Body of pancreas (tissue), 4 donors: ENCODE data around the gene OR2L2. TPM values are rescaled to one million over a fixed set of nuclear protein-coding genes. Genes with fewer than 3 reads are reported as not detected.

Experiments
- ATAC-seq: fragments of 150-250 bp; one replicate; pipeline ENCODE4 v1.9.1; 2016
- DNase-seq, 4 donors: peaks; one replicate each; pipeline ENCODE4 v3.0.0-alpha.2; 2019
- H3K27ac ChIP-seq, 4 donors: fragments of 200-600 bp; sonication (generic); 1 replicate in 3 of 4; 2 replicates in 1 of 4; pipeline versions ENCODE4 v1.5.1 to v1.6.1; 2016 to 2019; ENCODE audit warnings: mild to moderate bottlenecking in 1 of 4, mixed read lengths in 1 of 4, moderate library complexity in 1 of 4
- H3K27me3 ChIP-seq, 2 donors: fragments of 200-600 bp; sonication (generic); one replicate each; pipeline ENCODE4 v1.6.0; 2016; ENCODE audit warnings: mild to moderate bottlenecking in 1 of 2
- H3K36me3 ChIP-seq, 2 donors: fragments of 200-600 bp; sonication (generic); replicated peaks in 1 of 2; 2 replicates each; pipeline ENCODE4 v1.5.1; 2016; ENCODE audit warnings: low read depth in 2 of 2; ENCODE audit not compliant: insufficient read depth in 1 of 2
- H3K4me1 ChIP-seq: fragments of 200-600 bp; sonication (generic); one replicate; pipeline ENCODE4 v1.6.0; 2016
- H3K4me3 ChIP-seq, 2 donors: fragments of 200-600 bp; sonication (generic); 1 replicate in 1 of 2; 2 replicates in 1 of 2; pipeline ENCODE4 v1.5.1; 2016 to 2019
- H3K9me3 ChIP-seq, 3 donors: fragments of 200-600 bp; sonication (generic); 1 replicate in 2 of 3; 2 replicates in 1 of 3; pipeline ENCODE4 v1.5.1; 2016
- POLR2A ChIP-seq, 3 donors: fragments of 450-650 bp; IDR thresholded peaks; one replicate each; pipeline ENCODE4 v1.6.1; 2016; ENCODE audit warnings: antibody characterized with exemption in 3 of 3, mild to moderate bottlenecking in 2 of 3
- WGBS, 2 donors: methylation state at CpG; one replicate each; pipeline ENCODE4 v1.1.5; 2017; 5-methylcytosine and 5-hydroxymethylcytosine counted together
- intact Hi-C: fragments of 100-400 bp; cut with DNase I; formaldehyde crosslinking; loops from one replicate; pipeline ENCODE4 v1.15.1; 2023
- total RNA-seq, 2 donors: library from RNA; depleted of rRNA; stranded (reverse); fragments of >200 nt; gene quantifications; one replicate each; pipeline ENCODE4 v1.1.0, GENCODE V29; 2016
- TF ChIP-seq, protein P1 (sequence below), 7 experiments: fragments of 450-650 bp in 4 of 7; fragments of 200-600 bp in 3 of 7; sonication (generic) in 3 of 7; IDR thresholded peaks; one replicate each; pipeline ENCODE4 v1.5.1; 2016 to 2019; ENCODE audit warnings: antibody characterized with exemption in 7 of 7

OR2L2 gene, protein sequence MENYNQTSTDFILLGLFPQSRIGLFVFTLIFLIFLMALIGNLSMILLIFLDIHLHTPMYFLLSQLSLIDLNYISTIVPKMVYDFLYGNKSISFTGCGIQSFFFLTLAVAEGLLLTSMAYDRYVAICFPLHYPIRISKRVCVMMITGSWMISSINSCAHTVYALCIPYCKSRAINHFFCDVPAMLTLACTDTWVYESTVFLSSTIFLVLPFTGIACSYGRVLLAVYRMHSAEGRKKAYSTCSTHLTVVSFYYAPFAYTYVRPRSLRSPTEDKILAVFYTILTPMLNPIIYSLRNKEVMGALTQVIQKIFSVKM
- total RNA-seq = not detected

DNA sequence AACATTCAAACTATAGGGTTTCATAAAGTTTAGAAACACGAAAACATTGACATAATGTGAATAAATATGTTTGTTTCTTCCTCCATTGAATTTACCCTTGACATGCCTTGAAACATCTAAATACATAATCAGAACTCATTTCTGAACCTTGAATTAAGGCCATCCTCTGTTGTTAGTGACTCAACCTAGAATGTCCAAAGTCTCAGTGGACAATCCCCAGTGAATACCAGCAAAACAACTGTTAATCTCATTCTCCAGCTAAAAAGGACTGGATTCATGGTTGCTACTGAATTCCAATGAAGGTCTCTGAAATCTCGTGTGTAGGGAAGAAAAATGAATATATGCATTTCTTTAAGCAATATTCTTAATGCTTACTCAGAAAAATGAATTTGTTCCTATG, at the start of gene OR2L2:
Gene OR2L2, plus strand, starts transcription at position 301 of the 400 bp plus-strand sequence. CDS start 8,198 bp downstream, outside the sequence.
- H3K9me3 ChIP-seq = peaks cover 0 to 6% (median 0%) of the 10 kb centered on the region in 3 donors
- WGBS, 2 donors = 28 to 36% methylated on average over 2 of the region's 2 CpGs
- no peak within 1 kb of the TSS for H3K4me3 ChIP-seq
- H3K27ac ChIP-seq = no peak within 1 kb of the TSS
- TF ChIP-seq, protein P1, sequence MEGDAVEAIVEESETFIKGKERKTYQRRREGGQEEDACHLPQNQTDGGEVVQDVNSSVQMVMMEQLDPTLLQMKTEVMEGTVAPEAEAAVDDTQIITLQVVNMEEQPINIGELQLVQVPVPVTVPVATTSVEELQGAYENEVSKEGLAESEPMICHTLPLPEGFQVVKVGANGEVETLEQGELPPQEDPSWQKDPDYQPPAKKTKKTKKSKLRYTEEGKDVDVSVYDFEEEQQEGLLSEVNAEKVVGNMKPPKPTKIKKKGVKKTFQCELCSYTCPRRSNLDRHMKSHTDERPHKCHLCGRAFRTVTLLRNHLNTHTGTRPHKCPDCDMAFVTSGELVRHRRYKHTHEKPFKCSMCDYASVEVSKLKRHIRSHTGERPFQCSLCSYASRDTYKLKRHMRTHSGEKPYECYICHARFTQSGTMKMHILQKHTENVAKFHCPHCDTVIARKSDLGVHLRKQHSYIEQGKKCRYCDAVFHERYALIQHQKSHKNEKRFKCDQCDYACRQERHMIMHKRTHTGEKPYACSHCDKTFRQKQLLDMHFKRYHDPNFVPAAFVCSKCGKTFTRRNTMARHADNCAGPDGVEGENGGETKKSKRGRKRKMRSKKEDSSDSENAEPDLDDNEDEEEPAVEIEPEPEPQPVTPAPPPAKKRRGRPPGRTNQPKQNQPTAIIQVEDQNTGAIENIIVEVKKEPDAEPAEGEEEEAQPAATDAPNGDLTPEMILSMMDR (IDR thresholded peaks at IDR 0.05) = no peak
- no peak for TF ChIP-seq POLR2A (IDR thresholded peaks at IDR 0.05)
- H3K36me3 ChIP-seq = no peaks in the 10 kb centered on the region
- H3K4me1 ChIP-seq = no peaks in the 10 kb centered on the region
- DNase-seq (no peak), ATAC-seq (no peak)
- no peaks in the 10 kb centered on the region for H3K27me3 ChIP-seq
- intact Hi-C loops = no loop called here

GRCh38 chr1:247992986-247993385, 36.9 kb upstream of the OR2L2 start:
- intact Hi-C loops = no loop called here
- Histone ChIP-seq H3K27ac (no peak overlapping the region), H3K4me3 (no peak overlapping the region), H3K9me3 (no peaks in the 10 kb centered on the region), H3K27me3 (no peaks in the 10 kb centered on the region), H3K4me1 (no peaks in the 10 kb centered on the region), H3K36me3 (no peaks in the 10 kb centered on the region)
- WGBS, 2 donors = 26 to 34% methylated on average over 2 of the region's 2 CpGs
- TF ChIP-seq, protein P1 (IDR thresholded peaks at IDR 0.05) = no peak
- TF ChIP-seq POLR2A (IDR thresholded peaks at IDR 0.05) = no peak
- DNase-seq = no peak
- no peak for ATAC-seq

DNA sequence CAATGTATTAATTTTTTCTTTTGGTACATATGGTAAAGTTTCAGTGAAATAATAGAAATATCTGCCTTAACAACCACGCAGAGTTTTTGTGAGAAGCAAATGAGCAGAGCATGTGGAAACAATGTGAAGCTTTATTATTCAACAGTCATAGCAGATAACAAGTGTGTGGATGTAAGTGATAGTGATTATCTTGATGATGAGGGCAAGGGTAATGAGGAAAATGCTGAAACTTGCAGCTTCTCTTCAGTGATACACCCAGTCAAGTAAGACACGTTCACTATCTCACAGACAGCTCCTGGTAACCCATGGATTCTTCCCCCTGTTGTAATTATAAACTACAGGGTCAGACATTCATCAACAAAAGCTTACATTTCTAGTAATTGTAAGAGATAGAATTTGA, 31.1 kb upstream of the OR2L2 start:
- intact Hi-C loops = no loop called here
- TF ChIP-seq, protein P1 (IDR thresholded peaks at IDR 0.05) = no peak
- no peak for TF ChIP-seq POLR2A (IDR thresholded peaks at IDR 0.05)
- no peaks in the 10 kb centered on the region for H3K36me3 ChIP-seq
- H3K27me3 ChIP-seq = no peaks in the 10 kb centered on the region
- H3K4me3 ChIP-seq = no peak overlapping the region
- no peaks in the 10 kb centered on the region for H3K4me1 ChIP-seq
- H3K27ac ChIP-seq = no peak overlapping the region
- 34 to 35% methylated on average over 2 of the region's 2 CpGs for WGBS, 2 donors
- no peaks in the 10 kb centered on the region for H3K9me3 ChIP-seq
- DNase-seq (no peak), ATAC-seq (no peak)

DNA sequence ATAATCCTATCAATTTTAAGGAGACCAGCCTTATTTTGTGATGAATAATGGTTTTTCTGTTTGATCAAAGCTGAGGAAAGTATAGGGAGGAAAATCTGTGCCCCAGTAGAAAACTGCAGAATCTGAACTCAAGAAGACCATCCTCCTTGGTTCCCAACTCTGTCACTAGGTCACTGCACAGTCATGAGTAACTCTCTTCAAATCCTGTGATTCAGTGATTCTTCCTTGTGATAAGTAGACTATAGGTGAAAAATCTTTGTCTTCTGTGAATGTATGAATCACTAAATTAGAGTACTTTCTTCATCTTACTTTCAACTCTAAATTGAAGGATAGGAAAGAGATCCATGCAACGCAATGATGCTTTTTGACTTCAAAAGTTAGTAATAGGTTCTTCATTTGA, 29.7 kb upstream of the OR2L2 start:
- H3K36me3 ChIP-seq = no peaks in the 10 kb centered on the region
- no peaks in the 10 kb centered on the region for H3K4me1 ChIP-seq
- TF ChIP-seq, protein P1 (IDR thresholded peaks at IDR 0.05) = no peak
- TF ChIP-seq POLR2A (IDR thresholded peaks at IDR 0.05) = no peak
- H3K4me3 ChIP-seq = no peak overlapping the region
- no peak overlapping the region for H3K27ac ChIP-seq
- DNase-seq = no peak
- no peaks in the 10 kb centered on the region for H3K9me3 ChIP-seq
- no peak for ATAC-seq
- no peaks in the 10 kb centered on the region for H3K27me3 ChIP-seq
- intact Hi-C loops = no loop called here
- 57 to 71% methylated on average over 1 of the region's 1 CpG for WGBS, 2 donors

- H3K36me3 ChIP-seq = no peaks in the 10 kb centered on the region
- intact Hi-C loops = no loop called here
- no peak for DNase-seq
- H3K4me1 ChIP-seq = no peaks in the 10 kb centered on the region
- WGBS, 2 donors = 28 to 36% methylated on average over 1 of the region's 1 CpG
- no peak overlapping the region for H3K4me3 ChIP-seq
- no peak overlapping the region for H3K27ac ChIP-seq
- ATAC-seq = no peak
- H3K9me3 ChIP-seq = peaks cover 0 to 8% (median 0%) of the 10 kb centered on the region in 3 donors
- TF ChIP-seq, protein P1 (IDR thresholded peaks at IDR 0.05) = no peak
- no peaks in the 10 kb centered on the region for H3K27me3 ChIP-seq
Measured at GRCh38 chr1:248007778-248008177, 22.1 kb upstream of the OR2L2 start.
